Tibial nerve (tissue), 4 donors: ENCODE data around the gene SPAG7.

Experiments used
- CTCF ChIP-seq, 5 experiments: fragments of 200-600 bp in 3 of 5; fragments of 450-650 bp in 2 of 5; sonication (generic) in 3 of 5; IDR thresholded peaks; one replicate each; pipeline ENCODE4 v1.5.1; 2016 to 2019; ENCODE audit warnings: antibody characterized with exemption in 5 of 5, mild to moderate bottlenecking in 3 of 5, moderate library complexity in 2 of 5
- EP300 ChIP-seq, 2 donors: sonication (generic); formaldehyde crosslinking; IDR thresholded peaks; one replicate each; pipeline ENCODE4 v1.6.1; 2017; ENCODE audit warnings: antibody characterized with exemption in 2 of 2, mild to moderate bottlenecking in 1 of 2
- POLR2A ChIP-seq, 2 donors: fragments of 450-650 bp; IDR thresholded peaks; one replicate each; pipeline ENCODE4 v1.6.1; 2017; ENCODE audit warnings: antibody characterized with exemption in 2 of 2, mild to moderate bottlenecking in 2 of 2, moderate library complexity in 2 of 2

GRCh38 chr17:4944554-4945175 is 23.0 kb downstream of the SPAG7 start:
- TF ChIP-seq EP300 (IDR thresholded peaks at IDR 0.05) (no peak), CTCF (IDR thresholded peaks at IDR 0.05) (no peak), POLR2A (IDR thresholded peaks at IDR 0.05) (no peak)
